Daoy (cell line): ENCODE measurements around the gene CCR2. TPM values are rescaled to one million over a fixed set of nuclear protein-coding genes. Genes with fewer than 3 reads are reported as not detected.

Source experiments
- DNase-seq: peaks from one replicate; pipeline ENCODE4 v3.0.0-alpha.2; 2015; ENCODE audit warnings: low read depth
- total RNA-seq: library from RNA; depleted of rRNA; stranded (reverse); fragments of >200 nt; shearing (Covaris generic); gene quantifications from 2 replicates; pipeline ENCODE4 v1.2.3, GENCODE V29; 2014

The CCR2 gene
- total RNA-seq, 1 experiment from 2014 or later, result not detected

- no peak for DNase-seq
Observed at GRCh38 chr3:46354984-46355383, 1.1 kb downstream of the CCR2 start.

DNA sequence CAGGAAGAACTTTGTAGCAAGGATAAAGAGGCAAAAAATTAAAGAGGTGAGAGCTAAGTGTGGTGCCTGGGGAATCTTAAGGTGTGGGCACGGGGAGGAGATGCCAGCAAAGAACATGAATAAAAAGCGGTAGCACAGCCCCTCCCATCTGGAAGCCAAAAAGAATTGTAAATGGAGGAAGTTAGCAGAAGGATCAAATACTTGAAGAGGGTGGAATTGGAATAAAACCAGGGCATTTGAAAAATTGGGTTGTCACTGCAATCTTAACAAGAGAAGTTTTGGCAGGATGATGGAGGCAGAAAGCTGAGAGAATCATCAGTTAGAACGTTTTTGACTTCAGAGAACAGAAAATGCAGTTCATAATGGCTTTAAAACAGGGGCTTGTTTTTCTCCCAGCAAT is 2.4 kb downstream of the CCR2 start:
- DNase-seq, result no peak

- peak; percentile 23 for DNase-seq
Observed at GRCh38 chr3:46356909-46357308, 3.0 kb downstream of the CCR2 start.

DNA sequence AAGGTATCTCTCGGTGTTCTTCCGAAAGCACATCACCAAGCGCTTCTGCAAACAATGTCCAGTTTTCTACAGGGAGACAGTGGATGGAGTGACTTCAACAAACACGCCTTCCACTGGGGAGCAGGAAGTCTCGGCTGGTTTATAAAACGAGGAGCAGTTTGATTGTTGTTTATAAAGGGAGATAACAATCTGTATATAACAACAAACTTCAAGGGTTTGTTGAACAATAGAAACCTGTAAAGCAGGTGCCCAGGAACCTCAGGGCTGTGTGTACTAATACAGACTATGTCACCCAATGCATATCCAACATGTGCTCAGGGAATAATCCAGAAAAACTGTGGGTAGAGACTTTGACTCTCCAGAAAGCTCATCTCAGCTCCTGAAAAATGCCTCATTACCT is 4.6 kb downstream of the CCR2 start:
- DNase-seq, result no peak

- DNase-seq, result peak; percentile 13
Observed at GRCh38 chr3:46359733-46360493, 6.0 kb downstream of the CCR2 start.

GRCh38 chr3:46360907-46361306 is 7.0 kb downstream of the CCR2 start:
- no peak for DNase-seq

DNA sequence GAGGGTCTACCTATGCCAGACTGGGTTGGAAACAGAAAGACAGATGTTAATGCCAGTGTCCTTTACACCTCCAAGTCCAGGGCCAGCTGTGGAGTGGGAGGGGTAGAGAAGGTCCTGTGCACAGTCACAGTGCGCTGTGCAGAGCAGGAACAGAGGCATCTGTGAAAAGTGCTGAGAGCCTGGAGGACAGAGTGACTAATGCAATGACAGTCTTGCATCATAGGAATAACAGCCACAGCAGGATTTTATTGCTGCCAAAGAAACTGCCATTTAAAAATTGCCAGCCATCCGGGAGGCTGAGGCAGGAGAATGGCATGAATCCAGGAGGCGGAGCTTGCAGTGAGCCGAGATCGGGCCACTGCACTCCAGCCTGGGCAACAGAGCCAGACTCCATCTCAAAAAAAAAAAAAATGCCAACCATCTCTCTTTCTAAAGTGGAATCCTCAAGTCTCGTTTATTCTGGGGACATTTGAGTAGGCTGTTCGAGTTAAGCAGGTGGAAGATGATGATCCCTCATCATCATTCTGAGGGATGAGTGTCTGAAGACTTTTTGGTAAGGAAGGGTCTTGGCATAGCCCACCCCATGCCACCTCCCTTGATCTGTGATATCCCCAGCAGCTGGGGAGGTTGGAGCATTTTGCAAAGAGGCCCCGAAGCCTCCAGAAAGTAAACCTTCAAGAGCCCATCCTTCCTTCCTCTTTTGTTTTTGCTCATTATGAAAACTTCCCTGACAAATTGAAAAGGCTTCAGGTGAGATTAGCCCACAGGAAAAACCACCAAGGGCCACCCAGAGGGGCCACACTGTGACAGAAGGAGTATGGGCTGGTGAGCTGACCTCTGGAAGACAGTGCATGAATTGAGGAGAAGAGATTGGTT is 7.7 kb downstream of the CCR2 start:
- peak; percentile 22 for DNase-seq

GRCh38 chr3:46365041-46365440 is 11.1 kb downstream of the CCR2 start:
- DNase-seq, result no peak

DNA sequence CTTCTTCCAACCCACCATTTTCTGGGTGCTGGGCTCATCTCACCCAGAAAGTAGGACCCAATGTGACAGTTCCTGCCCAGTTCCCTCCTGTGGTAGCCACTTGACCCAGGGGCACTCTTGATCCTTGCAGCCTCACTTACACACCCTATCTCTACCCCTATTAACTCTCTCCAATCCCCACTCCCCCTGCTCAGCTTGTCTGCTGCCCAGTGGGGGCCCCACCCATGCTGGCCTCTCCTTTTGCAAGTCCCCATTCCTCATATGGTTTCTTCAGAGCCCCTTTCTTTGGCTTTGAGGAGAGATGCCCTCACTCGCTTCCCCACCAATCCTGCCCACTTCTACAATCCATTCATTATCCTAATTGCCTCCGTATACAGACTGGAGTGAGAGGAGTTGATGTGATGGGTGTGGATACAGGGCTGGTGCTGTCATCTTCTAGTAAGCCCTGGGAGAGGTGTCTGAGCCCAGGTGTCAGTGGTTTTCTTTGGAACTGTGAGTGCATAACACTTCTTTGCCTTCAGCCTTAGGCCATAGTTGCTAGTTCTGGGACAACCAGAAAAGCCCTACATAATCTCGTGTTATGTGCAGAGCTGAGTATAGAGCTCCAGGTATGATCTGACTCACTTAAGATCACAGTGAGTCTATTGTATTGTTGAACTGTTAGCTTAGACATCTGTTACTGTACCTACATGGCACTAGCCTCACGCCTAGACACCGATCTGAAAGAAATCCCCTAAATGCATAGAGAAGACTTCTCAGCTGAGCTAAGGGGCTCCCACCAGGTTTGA is 12.0 kb downstream of the CCR2 start:
- DNase-seq, result no peak

DNA sequence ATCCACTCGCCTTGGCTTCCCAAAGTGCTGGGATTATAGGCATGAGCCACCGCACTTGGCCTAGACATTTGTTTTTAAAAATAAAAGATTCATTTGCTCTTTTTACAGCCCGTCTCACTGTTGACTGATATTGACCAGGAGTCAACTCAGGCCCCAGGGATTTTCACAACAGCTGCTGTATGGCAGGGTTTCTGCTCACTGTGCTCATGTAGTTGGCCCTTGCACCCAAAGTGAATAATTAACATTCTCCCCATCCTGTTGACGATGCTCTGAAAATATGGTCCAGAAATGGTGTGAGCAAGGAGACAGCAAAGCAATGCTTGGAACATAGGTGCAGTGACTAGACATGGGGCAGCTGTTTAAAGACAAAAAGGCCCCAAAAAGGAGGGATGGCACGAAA is 13.9 kb downstream of the CCR2 start:
- DNase-seq, result no peak

GRCh38 chr3:46368569-46368968 is 14.7 kb downstream of the CCR2 start:
- peak; percentile 19 for DNase-seq

DNA sequence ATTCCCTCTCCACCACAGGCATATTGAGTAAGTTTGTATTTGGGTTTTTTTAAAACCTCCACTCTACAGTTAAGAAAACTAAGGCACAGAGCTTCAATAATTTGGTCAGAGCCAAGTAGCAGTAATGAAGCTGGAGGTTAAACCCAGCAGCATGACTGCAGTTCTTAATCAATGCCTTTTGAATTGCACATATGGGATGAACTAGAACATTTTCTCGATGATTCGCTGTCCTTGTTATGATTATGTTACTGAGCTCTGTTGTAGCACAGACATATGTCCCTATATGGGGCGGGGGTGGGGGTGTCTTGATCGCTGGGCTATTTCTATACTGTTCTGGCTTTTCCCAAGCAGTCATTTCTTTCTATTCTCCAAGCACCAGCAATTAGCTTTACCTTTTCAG is 15.2 kb downstream of the CCR2 start:
- no peak for DNase-seq

GRCh38 chr3:46369675-46370132 is 15.8 kb downstream of the CCR2 start:
- DNase-seq, result no peak

GRCh38 chr3:46370839-46371518 is 17.1 kb downstream of the CCR2 start, which contains the start of gene CCR5:
Gene CCR5 (plus strand): TSS chr3:46370946. CDS start chr3:46372903, 1,957 bp downstream.
- no peak for DNase-seq

- no peak for DNase-seq
Observed at GRCh38 chr3:46371519-46372340, 17.8 kb downstream of the CCR2 start.

GRCh38 chr3:46372492-46373359 is 18.8 kb downstream of the CCR2 start:
- no peak for DNase-seq

DNA sequence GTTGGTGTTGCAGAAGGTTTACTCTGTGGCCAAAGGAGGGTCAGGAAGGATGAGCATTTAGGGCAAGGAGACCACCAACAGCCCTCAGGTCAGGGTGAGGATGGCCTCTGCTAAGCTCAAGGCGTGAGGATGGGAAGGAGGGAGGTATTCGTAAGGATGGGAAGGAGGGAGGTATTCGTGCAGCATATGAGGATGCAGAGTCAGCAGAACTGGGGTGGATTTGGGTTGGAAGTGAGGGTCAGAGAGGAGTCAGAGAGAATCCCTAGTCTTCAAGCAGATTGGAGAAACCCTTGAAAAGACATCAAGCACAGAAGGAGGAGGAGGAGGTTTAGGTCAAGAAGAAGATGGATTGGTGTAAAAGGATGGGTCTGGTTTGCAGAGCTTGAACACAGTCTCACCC is 20.8 kb downstream of the CCR2 start:
- no peak for DNase-seq

DNA sequence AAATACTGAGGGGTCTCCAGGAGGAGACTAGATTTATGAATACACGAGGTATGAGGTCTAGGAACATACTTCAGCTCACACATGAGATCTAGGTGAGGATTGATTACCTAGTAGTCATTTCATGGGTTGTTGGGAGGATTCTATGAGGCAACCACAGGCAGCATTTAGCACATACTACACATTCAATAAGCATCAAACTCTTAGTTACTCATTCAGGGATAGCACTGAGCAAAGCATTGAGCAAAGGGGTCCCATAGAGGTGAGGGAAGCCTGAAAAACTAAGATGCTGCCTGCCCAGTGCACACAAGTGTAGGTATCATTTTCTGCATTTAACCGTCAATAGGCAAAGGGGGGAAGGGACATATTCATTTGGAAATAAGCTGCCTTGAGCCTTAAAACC is 21.3 kb downstream of the CCR2 start:
- no peak for DNase-seq

GRCh38 chr3:46375814-46376213 is 21.9 kb downstream of the CCR2 start:
- DNase-seq, result no peak
